B cell (primary cell): ENCODE measurements around the gene CAMK1D.
"Not testable (repeated sequence)": the region's sequence is repeated elsewhere in the genome, so short reads cannot be mapped to it uniquely, and the experiment has no call there.

ENCODE experiments used
- EZH2 ChIP-seq: IDR thresholded peaks from 2 replicates; pipeline ENCODE4 v1.6.1; 2012; ENCODE audit warnings: borderline replicate concordance, low read depth, mild to moderate bottlenecking, moderate library complexity, low read length; ENCODE audit not compliant: insufficient read depth, poor library complexity, severe bottlenecking
- TF ChIP-seq, protein P1 (sequence below): fragments of 200-600 bp; IDR thresholded peaks from one replicate; pipeline ENCODE4 v1.8.0; 2022; ENCODE audit warnings: antibody characterized with exemption, mild to moderate bottlenecking

- TF ChIP-seq, protein P1, sequence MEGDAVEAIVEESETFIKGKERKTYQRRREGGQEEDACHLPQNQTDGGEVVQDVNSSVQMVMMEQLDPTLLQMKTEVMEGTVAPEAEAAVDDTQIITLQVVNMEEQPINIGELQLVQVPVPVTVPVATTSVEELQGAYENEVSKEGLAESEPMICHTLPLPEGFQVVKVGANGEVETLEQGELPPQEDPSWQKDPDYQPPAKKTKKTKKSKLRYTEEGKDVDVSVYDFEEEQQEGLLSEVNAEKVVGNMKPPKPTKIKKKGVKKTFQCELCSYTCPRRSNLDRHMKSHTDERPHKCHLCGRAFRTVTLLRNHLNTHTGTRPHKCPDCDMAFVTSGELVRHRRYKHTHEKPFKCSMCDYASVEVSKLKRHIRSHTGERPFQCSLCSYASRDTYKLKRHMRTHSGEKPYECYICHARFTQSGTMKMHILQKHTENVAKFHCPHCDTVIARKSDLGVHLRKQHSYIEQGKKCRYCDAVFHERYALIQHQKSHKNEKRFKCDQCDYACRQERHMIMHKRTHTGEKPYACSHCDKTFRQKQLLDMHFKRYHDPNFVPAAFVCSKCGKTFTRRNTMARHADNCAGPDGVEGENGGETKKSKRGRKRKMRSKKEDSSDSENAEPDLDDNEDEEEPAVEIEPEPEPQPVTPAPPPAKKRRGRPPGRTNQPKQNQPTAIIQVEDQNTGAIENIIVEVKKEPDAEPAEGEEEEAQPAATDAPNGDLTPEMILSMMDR, result not testable (repeated sequence)
- not testable (repeated sequence) for TF ChIP-seq EZH2
These were observed 147.7 kb downstream of the CAMK1D start for GRCh38 chr10:12497046-12497445.
